ENCODE results near the gene WDR46.

The WDR46 gene

GRCh38 chr6:33288921-33289783 is at the start of gene WDR46, which contains the start of gene PFDN6:
Gene WDR46, minus strand, starts transcription at chr6:33289239. Its CDS starts 69 bp downstream, at chr6:33289170.
Gene PFDN6, plus strand, starts transcription at chr6:33289601. Its CDS starts 256 bp downstream, at chr6:33289857.
- DNase-seq: peak; percentile 84

- no peak for DNase-seq
These were observed 47.5 kb upstream of the WDR46 start for GRCh38 chr6:33336495-33336894.

GRCh38 chr6:33335916-33336315 is 46.9 kb upstream of the WDR46 start:
- no peak for DNase-seq

- no peak for DNase-seq
These were observed 44.6 kb upstream of the WDR46 start for GRCh38 chr6:33333666-33334065.

GRCh38 chr6:33330736-33331135 is 41.7 kb upstream of the WDR46 start:
- no peak for DNase-seq

- DNase-seq: no peak
These were observed 40.0 kb upstream of the WDR46 start for GRCh38 chr6:33329058-33329457.

- no peak for DNase-seq
These were observed 35.1 kb upstream of the WDR46 start for GRCh38 chr6:33324125-33324524.

GRCh38 chr6:33323623-33323948 is 34.5 kb upstream of the WDR46 start:
- no peak for DNase-seq

- no peak for DNase-seq
These were observed 32.2 kb upstream of the WDR46 start for GRCh38 chr6:33321227-33321626.

GRCh38 chr6:33320315-33321181 is 31.5 kb upstream of the WDR46 start:
- DNase-seq: no peak

- no peak for DNase-seq
These were observed 30.9 kb upstream of the WDR46 start for GRCh38 chr6:33319939-33320314.

- no peak for DNase-seq
These were observed 29.5 kb upstream of the WDR46 start for GRCh38 chr6:33318426-33319073.

GRCh38 chr6:33317669-33318425 is 28.8 kb upstream of the WDR46 start, which contains the start of gene ZBTB22:
Gene ZBTB22, minus strand, starts transcription at chr6:33317744. Its CDS starts 828 bp downstream, at chr6:33316916.
- DNase-seq: peak; percentile 96

- DNase-seq: peak; percentile 85
These were observed 28.3 kb upstream of the WDR46 start for GRCh38 chr6:33317419-33317668.

- DNase-seq: no peak
These were observed 27.8 kb upstream of the WDR46 start for GRCh38 chr6:33316603-33317418.

- DNase-seq: no peak
These were observed 27.0 kb upstream of the WDR46 start for GRCh38 chr6:33315793-33316602.

GRCh38 chr6:33314943-33315792 is 26.1 kb upstream of the WDR46 start:
- no peak for DNase-seq

GRCh38 chr6:33314515-33314942 is 25.5 kb upstream of the WDR46 start:
- DNase-seq: peak; percentile 73

- DNase-seq: peak; percentile 90
These were observed 24.9 kb upstream of the WDR46 start, which contains the start of gene TAPBP for GRCh38 chr6:33313709-33314514. Gene TAPBP, minus strand, starts transcription at chr6:33314078. Its CDS starts 37 bp downstream, at chr6:33314041.
